NCI-H128 (cell line): ENCODE measurements around the gene HSF2BP.
"Not testable (repeated sequence)": the region's sequence is repeated elsewhere in the genome, so short reads cannot be mapped to it uniquely, and the experiment has no call there.

Experiments
- DNase-seq: peaks from one replicate; lab custom pipeline; 2025; ENCODE audit not compliant: unreplicated experiment; lab: John Stamatoyannopoulos, UW

The HSF2BP gene

DNA sequence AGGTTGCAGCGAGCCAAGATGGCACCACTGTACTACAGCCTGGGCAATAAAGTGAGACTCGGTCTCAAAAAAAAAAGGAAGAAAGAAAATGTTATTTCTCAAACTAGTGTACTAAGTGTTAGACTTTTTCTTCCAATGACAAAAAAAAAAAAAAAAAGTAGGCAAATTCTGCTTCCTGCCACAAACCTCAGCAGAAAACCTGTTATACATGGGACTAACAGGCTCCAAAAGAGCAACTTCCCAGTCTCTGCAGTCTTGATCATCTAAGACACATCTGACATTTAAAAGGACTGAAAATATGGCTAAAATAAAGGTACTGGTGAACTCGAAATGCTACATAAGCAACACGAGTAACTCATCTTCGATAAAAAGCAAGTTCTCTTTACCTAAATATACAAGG is 59.6 kb downstream of the HSF2BP start:
- DNase-seq, result no peak

DNA sequence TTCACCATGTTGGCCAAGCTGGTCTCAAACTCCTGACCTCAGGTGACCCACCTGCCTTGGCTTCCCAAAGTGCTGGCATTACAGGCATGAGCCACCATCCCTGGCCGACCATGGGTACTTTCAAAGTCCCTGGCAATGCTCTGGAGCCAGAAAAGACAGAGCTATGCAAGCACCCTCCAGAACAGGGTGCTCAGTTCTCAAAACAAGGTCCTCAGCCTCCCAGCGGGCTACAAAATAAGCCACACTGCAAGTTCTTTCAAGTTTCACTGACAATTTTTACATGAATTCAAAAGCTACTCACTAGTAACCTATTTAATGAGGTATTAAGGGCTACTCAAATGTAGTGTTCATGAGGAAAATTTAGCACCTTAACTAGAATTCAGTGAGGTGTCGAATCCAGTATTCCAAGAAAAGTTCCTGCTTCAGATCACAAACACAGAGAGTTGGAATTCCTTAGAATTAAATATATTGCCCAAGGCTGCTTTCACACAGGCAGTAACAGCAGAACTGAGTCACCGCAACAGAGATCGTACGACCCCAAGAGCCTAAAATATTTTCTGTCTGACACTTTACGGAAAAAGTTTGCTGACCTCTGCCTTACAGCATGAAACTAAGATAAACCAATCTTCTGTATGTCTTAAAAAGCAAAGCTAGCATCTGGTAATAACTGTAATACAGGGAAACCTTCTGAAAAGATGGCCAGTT is 60.7 kb downstream of the HSF2BP start:
- DNase-seq, result no peak

DNA sequence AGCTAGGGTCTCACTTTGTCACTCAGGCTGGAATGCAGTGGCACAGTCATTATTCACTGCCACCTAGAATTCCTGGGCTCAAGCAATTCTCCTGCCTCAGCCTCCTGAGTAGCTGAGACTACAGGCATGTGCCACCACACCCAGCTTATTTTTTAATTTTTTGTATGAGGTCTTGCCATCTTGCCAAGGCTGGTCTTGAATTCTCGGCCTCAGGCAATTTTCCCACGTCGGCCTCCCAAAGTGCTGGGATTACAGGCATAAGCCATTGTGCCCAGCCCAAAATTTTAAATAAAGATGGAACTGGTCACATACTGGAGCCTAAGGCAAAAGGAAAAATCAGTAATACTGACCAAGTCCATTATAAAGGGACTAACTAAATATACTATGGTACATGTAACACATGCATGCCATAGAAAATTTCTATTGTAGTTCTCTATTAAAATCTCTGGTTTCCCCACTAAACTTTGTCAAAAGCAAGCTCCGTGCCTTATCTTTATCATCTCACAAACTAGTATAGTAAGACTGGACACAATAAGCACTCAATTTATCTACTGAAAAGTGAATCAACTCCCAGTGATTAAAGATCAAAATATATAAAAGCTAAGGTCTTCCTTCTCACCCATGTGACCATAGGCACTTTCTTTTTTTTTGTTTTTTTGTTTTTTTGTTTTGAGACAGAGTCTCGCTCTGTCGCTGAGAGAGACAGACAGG is 61.6 kb downstream of the HSF2BP start:
- no peak for DNase-seq

DNA sequence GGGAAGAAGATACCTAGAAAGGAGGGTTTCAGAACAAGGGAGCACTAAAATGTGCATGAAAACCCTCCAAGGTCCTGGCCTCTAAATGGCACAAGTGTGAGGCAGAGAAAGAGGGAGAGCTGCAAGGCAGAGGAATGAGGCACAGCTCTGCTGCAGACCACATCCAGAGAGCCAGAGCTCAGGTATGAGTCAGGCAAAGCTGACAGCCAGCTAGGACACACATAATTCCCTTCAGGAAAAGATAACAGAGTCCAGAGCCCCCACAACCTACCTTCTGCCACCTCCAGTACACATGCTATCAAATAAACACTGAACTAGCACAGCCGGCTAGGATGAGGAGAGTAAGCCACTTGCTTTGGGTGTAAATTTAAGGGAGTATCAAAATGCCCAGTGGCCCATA is 62.2 kb downstream of the HSF2BP start:
- DNase-seq, result no peak

DNA sequence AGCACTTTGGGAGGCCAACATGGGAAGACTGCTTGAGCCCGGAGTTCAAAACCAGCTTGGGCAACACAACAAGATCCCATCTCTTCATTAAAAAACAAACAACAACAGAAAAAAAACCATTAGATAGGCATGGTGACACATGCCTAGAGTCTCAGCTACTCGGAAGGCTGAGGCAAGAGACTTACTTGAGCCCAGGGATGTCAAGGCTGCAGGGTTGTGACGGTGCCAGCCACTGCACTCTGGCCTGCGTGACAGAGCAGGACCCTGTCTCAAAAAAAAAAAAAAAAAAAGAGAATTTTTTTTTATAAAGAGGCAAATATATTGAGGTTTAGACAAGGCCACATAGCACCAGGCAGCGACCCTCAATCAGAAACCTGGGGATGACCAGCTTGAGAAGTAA is 62.7 kb downstream of the HSF2BP start:
- no peak for DNase-seq

DNA sequence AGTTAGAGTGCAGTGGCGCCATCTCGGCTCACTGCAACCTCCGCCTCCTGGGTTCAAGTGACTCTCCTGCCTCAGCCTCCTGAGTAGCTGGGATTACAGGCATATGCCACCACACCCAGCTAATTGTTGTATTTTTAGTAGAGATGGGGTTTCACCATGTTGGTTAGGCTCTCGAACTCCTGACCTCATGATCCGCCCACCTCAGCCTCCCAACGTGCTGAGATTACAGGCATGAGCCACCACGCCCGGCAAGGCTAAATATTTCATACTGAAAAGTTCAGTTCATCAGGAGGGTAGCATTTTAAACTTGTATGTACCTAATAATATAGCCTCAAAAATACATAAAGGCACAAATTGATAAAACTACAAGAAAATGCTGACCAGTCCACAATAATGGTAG is 63.5 kb downstream of the HSF2BP start:
- DNase-seq, result not testable (repeated sequence)

DNA sequence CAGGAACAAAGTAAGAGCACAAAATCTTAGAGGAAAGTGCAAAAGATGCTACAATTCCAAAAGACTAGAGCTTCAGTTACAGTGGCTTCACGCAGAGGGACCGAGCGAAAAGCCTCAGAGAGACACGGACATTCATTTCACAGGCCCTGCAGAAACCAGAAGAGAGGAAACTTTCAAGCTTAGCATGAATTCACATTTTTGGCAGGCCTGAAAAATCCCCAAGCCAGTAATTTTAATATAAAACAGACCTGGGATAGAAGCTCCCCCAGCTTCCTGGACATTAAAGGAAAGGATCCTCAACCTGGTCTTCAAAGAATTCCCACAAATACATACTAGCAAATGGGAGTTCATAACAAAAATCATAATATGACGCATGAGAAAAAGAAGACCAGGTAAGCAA is 66.2 kb downstream of the HSF2BP start:
- DNase-seq, result no peak

DNA sequence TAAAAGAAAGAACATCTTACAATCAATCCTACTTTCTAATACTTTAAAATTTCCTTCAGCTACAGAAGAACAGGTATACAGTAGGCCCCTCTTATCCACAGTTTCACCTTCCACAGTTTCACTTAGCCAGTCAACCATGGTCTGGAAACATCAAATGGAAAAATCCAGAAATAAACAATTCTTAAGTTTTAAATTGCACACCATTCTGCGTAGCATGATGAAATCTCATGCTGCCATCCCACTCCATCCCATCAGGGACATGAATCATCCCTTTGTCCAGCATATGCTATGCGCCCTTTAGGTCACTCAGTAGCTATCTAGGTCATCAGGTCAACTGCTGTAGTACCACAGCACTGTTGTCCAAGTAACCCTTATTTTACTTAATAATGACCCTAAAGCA is 67.7 kb downstream of the HSF2BP start:
- DNase-seq, result no peak

DNA sequence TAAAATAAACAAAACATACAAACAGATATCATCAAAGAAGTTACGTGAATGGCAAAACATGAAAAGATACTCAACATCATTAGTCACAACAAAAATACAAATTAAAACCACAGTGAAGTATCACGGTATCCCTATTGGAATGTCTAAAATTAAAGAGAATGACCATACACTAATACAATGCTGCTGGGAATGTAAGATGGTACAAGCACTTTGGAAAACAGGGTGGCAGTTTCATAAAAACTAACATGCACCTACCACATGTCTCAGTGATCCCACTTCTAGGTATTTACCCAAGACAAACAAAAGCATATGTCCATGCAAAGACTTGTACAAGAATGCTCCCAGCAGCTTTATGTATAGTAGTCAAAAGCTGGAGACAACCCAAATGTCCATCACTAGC is 69.1 kb downstream of the HSF2BP start:
- no peak for DNase-seq

DNA sequence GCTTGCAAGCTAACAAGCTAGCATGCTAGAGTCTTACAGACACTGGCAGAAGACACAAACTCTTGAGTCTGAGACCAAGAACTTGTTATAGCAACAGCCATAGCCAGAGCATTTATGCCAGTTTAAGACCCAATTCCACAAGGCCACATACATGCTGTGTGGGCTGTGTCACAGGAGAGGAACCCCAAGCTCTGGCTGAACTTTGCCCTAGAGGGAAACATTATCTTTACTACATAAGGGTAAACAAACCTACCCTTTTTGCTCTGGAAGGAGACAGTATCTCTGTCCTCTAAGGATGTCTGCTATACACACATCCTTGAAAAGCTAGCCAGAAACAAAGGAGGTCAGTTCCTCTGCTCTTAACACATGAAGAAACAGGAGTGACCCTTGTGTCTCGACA is 70.3 kb downstream of the HSF2BP start:
- no peak for DNase-seq

DNA sequence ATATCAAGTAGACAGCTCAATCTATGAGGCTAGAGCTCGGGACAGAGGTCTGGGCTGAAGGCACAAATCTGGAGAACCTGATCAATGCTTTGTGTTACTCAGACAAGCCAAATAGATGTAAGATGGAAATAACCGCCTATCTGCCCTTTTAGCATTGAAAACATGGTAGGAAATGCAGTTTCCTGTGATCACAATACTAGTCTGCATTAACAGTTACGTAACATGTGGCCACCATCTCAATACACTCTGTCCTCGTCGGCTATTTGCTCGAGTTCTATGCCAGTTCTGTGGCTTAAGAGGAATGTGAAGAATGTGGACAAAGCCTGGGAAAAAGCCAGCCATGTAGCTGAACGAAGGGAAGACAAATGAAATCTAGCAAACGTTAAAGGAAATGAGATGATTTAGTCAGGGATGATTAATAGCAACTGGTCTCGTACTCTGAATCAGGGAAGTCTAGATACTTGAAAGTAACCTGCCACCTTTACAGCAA is 73.3 kb downstream of the HSF2BP start:
- DNase-seq, result no peak

DNA sequence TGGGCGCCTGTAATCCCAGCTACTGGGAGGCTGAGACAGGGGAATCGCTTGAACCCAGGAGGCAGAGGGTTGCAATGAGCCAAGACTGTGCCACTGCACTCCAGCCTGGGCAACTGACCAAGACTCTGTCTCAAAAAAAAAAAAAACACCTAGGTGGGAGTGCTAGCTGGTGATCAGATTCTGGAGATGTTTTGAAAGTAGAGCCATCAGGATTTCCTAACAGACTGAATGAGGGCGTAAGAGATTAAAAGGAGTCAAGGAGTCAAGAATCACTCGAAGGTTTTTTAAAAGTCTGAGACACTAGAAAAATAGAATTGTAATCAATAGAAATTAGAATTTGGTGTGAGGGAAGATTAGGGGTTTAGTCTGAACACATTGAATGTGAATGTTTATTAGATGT is 73.8 kb downstream of the HSF2BP start:
- no peak for DNase-seq

DNA sequence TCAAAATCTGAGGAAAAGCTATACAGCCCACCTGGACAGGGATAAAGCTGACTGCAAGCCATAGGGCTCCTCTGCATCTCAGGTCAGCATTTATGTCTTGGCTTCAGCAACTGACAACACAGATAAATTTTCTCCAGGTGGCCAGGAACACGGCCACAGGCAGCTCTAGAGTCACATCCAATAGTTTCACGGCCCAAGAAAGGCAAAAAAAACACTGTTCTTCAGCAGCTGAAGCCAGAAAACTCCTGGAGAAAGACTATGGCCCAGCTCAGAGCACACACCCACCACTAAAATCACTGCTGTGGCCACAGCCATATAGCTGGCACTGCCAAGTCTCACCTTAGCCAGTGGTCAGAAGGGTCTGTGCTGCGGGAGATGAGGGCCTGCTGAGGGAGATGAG is 77.8 kb downstream of the HSF2BP start:
- no peak for DNase-seq

DNA sequence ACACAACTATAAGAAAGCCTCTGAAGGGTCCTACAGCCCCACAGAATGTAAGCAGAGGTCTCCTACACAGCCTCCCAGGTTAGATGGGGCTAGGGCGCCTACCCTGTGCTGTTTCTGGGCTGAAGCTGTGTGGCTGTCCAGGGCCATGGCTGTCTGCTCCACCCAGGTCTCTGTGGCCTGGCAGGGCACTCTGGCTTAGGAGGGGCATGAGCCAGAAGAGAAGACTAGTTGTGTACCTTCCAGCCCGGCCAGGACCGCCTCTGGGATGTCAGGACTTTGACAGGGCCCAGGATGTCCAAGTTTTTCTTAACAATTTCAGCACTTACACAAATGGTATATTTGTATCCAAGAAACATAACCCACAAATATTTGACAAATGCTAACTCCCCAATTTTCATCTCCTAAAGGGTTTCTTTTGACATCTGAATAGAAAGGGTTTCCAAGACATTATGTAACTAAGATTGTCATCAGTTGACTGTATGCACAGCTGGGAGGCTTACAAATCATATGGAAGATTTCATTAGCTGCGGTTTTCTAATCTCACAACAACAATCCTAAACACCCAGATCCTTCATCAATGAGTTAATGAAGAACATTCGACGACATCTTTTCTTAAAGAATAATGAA is 80.5 kb downstream of the HSF2BP start:
- DNase-seq, result no peak

DNA sequence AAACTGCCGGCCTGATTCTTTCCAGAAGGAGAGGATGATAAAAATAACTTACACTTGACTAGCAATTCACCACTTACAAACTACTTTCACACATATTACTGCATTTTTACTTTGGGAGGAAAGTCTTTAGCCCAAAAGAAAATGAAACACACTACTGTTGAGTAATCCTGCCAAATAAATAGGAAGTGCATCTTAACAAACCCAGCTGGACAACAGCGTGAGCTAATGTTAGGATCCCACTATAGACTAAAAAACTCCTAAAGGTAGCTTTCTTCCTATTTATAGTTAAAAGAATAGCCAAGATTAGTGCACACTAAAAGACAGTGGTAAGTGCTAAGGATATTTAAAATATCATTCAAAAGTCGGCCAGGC is 83.8 kb downstream of the HSF2BP start:
- no peak for DNase-seq

DNA sequence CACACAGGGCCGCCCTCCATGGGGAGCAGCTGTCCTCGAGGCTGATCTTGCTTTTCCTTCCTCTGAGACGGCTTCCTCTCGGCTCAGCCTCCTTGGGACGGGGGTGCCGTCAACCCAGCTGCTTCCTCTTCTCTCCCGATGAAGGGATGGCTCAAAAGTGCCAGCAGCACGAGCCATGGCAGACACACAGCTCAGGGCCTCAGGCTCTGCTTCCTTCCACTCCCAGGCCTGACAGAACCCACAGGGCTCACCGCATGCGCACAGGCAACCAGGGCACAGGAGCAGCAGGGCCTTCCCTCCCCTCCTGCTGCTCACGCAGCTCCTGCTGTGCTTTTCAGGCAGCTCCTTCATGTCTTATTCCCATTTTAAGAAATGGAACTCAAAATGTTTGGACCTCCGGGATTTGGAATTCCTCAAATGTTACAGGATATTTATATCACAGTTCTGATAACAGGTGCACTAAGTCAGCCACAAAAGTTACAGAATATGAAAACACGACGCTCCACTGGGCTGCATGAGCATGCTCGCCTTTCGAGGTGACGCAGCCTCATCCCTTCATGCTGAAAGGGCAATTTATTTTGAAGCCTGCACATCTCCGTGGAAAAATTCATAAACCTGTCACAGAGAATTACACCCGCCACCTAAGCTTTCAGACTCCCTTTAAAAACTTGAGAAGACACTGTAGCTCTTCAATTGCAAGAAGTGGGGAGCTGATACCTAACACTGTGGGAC is 84.4 kb downstream of the HSF2BP start:
- no peak for DNase-seq

DNA sequence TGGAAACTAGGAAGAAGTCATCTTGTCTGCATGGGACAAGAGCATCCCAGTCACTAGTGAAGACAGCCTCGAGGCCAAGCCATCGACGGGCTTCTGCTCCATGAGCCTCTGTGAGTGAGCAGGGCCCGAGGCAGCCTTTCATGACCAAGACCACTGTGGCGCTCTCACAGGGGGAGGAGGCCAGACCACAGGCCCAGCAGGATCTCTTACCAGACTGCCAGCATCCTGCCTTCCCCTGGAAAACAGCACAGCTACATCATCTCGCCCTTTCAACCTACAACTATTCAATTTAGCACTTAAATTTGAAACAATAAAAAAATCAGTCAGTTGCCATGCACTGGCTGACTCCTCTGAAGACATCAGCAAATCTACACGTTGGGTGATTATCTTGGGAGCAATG is 85.4 kb downstream of the HSF2BP start:
- DNase-seq, result no peak

DNA sequence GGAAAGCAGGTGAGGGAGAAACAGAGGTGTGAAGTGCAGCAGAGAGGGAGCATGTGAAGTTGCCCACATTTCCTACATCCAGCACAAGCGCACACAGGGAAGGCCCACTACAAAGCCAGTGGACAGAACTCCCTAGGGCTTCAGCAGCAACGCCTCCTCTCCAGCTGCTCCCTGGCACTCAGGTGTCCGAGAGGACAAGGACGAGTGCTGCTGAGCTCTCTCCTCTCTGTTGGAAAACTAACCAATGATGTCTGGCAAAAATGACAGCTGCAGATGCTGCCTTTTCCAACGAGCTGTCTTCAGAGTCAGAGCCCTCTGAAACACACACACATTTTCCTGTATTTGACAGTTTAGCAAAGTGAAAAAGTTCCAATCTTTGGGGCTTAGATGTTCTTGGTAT is 86.8 kb downstream of the HSF2BP start:
- DNase-seq, result no peak

DNA sequence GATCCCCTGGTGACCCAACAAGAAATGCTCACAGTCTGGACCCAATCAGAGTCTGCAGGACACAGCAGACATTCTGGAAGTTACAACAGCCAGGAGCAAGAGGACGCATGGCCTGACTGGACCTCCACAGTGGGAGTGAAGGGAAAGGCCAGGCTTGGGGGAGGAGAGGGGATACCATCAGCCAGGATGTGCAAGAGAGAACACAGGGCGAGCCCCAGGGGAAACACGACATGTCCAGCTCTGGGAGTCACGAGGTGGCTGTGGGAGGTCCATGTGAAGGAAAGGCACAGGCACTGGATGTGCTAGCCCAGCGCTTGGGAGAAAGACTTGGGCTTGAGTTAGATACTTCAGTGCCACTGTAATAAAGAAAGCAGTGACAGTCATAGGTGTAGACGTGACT is 87.3 kb downstream of the HSF2BP start:
- DNase-seq, result no peak

DNA sequence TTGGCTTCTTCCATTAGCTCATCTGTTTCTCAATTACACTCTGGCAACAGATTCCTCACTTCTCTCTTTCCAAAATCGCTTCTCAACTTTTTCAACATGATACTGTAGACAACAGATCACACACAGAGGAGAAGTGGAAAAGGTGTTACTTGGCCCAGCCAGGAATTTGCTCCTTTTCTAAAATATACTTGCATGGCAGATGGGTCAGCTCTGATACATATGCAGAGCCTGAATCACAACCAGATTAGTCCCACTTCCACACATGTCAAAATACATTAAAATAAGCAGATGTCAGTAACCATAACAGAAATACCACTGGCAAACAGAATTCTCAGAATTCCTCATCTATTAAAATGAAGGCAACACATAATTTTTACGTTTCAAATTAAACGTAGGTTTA is 89.1 kb downstream of the HSF2BP start:
- not testable (repeated sequence) for DNase-seq

DNA sequence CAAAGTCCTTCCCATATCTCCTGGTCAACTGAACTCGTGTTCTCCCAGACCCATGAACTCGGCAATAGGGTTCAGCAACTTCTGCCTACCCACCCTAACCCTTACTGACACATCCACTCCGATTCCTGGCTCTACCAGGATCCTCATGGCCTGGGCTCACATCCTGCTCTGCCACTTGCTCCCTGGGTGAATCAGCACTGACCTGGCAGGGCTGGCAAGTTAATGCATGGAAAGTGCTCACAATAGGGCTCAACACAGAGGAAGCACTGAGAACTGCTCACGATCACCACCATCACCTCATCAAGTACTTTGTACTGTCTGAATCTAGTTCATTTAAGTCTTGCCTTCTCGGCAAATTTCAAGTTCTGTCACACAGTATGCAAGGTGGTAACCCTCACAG is 96.8 kb downstream of the HSF2BP start:
- DNase-seq, result not testable (repeated sequence)

DNA sequence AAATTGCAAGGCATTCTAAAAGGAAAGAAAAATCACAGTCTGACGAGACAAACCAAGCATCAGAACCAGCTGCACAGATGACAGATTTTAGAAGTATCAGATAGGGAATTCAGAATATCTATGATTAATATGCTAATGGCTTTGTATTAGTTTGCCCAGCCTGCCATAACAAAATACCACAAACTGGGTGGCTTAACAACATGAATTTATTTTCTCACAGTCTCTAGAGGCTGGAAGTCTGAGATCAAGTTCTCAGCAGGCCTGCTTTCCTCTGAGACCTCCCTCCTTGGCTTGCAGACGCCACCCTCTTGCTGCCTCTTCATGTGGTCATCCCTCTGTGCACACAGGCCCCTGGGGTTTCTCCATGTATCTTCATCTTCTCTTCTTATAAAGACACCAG is 118.7 kb downstream of the HSF2BP start:
- not testable (repeated sequence) for DNase-seq
